Measurements from ENCODE around the gene IQGAP2.
"Not testable (repeated sequence)": the region's sequence is repeated elsewhere in the genome, so short reads cannot be mapped to it uniquely, and the experiment has no call there.

The IQGAP2 gene

DNA sequence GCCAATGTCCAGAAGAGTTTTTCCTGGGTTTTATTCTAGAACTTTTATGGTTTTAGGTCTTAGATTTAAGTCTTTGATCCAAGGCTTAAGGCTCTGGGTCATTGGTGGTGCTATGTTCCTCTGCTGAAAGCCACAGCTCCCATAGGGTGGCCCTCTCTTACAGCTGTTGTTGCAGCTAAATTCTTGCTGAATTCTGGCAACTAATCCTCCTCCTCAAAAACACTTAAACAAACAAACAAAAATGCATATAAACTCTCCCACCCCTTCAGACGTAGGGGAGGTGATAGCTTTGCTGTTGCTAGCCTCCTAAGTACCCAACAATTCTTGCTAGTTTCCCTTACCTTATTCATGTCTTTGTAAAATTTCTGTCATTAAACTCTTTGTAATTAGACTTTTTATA, 30.2 kb downstream of the IQGAP2 start:
- TF ChIP-seq CSRNP3 (CRISPR knock-in tag; IDR thresholded peaks at IDR 0.05) (no peak), SNAI2 (CRISPR knock-in tag; IDR thresholded peaks at IDR 0.05) (no peak), ZNF565 (CRISPR knock-in tag; conservative IDR thresholded peaks at IDR 0.05; ENCODE audit: low read depth) (no peak), OSR1 (CRISPR knock-in tag; IDR thresholded peaks at IDR 0.05) (no peak), BACH2 (CRISPR knock-in tag; IDR thresholded peaks at IDR 0.05; ENCODE audit: borderline replicate concordance) (no peak), TSHZ2 (CRISPR knock-in tag; IDR thresholded peaks at IDR 0.05) (no peak), PATZ1 (CRISPR knock-in tag; IDR thresholded peaks at IDR 0.05; ENCODE audit: borderline replicate concordance) (no peak), ZNF70 (CRISPR knock-in tag; IDR thresholded peaks at IDR 0.05) (no peak), POU6F1 (CRISPR knock-in tag; IDR thresholded peaks at IDR 0.05; ENCODE audit: borderline replicate concordance, low read depth) (no peak), CSDC2 (CRISPR knock-in tag; IDR thresholded peaks at IDR 0.05) (no peak), RARB (CRISPR knock-in tag; IDR thresholded peaks at IDR 0.05) (no peak), ESRRG (CRISPR knock-in tag; IDR thresholded peaks at IDR 0.05) (no peak), ARNTL (CRISPR knock-in tag; IDR thresholded peaks at IDR 0.05; ENCODE audit: borderline replicate concordance, low read depth) (no peak), ZFP3 (CRISPR knock-in tag; IDR thresholded peaks at IDR 0.05) (no peak), PPARA (CRISPR knock-in tag; IDR thresholded peaks at IDR 0.05; ENCODE audit: borderline replicate concordance) (no peak)
- TF ChIP-seq, protein P1, sequence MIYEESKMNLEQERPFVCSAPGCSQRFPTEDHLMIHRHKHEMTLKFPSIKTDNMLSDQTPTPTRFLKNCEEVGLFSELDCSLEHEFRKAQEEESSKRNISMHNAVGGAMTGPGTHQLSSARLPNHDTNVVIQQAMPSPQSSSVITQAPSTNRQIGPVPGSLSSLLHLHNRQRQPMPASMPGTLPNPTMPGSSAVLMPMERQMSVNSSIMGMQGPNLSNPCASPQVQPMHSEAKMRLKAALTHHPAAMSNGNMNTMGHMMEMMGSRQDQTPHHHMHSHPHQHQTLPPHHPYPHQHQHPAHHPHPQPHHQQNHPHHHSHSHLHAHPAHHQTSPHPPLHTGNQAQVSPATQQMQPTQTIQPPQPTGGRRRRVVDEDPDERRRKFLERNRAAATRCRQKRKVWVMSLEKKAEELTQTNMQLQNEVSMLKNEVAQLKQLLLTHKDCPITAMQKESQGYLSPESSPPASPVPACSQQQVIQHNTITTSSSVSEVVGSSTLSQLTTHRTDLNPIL (CRISPR knock-in tag; IDR thresholded peaks at IDR 0.05; ENCODE audit: low read depth): no peak
- no peak for ATAC-seq

GRCh38 chr5:76437507-76437906, 34.4 kb downstream of the IQGAP2 start:
- ATAC-seq: not testable (repeated sequence)

DNA sequence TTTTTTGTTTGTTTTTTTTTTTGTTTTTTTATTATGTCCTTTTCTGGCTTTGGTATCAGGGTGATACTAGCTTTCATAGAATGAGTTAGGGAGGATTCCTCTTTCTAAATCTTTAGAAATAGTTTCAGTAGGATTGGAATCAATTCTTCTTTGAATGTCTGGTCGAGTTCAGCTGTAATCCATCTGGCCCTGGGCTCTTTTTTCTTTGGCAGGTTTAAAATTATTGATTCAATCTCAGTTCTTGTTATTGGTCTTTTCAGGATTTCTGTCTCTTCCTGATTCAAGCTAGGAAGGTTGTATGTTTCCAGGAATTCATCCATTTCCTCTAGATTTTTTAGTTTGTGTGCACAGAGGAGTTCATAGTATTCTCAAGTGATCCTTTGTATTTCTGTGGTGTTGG, 34.9 kb downstream of the IQGAP2 start:
- ATAC-seq: no peak
- TF ChIP-seq CSRNP3 (CRISPR knock-in tag; IDR thresholded peaks at IDR 0.05) (no peak), ARNTL (CRISPR knock-in tag; IDR thresholded peaks at IDR 0.05; ENCODE audit: borderline replicate concordance, low read depth) (no peak)

DNA sequence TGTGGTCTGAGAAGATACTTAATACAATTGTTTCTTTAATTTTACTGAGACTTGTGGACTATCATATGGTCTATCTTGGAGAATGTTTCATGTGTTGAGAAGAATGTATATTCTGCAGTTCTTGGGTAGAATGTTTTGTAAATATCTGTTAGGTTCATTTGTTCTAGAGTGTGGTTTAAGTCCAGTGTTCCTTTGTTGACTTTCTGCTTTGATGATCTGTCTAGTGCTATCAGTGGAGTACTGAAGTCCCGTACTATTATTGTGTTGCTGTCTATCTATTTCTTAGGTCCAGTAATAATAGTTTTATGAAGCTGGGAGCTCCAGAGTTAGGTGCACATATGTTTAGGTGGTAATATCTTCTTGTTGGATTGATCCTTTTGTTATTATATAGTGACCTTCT, 36.1 kb downstream of the IQGAP2 start:
- ATAC-seq: no peak
- TF ChIP-seq ZNF70 (CRISPR knock-in tag; IDR thresholded peaks at IDR 0.05) (no peak), TSHZ2 (CRISPR knock-in tag; IDR thresholded peaks at IDR 0.05) (no peak), BACH2 (CRISPR knock-in tag; IDR thresholded peaks at IDR 0.05; ENCODE audit: borderline replicate concordance) (no peak), ZNF565 (CRISPR knock-in tag; conservative IDR thresholded peaks at IDR 0.05; ENCODE audit: low read depth) (no peak), POU6F1 (CRISPR knock-in tag; IDR thresholded peaks at IDR 0.05; ENCODE audit: borderline replicate concordance, low read depth) (no peak), PPARA (CRISPR knock-in tag; IDR thresholded peaks at IDR 0.05; ENCODE audit: borderline replicate concordance) (no peak), ZNF8 (CRISPR knock-in tag; IDR thresholded peaks at IDR 0.05) (no peak)
- TF ChIP-seq, protein P1 (CRISPR knock-in tag; IDR thresholded peaks at IDR 0.05; ENCODE audit: low read depth): no peak

Measured in SK-N-SH treated with all-trans-retinoic acid at 6 μM for 48 hours (cell line).